Stimulated activated effector memory CD8-positive, alpha-beta T cell treated with anti-CD3 and anti-CD28 coated beads, Interleukin-12 subunit alpha, Interleukin-12 subunit beta, amount 100 ng/mL, for 72 hours (primary cell): ENCODE results near the gene CASZ1.

Experiments used
- ATAC-seq: fragments of 150-1000 bp; cut with Tn5 transposase; 2 replicates; pipeline ENCODE4 v1.10.0; 2021
- DNase-seq, 2 donors: peaks; one replicate each; pipeline ENCODE4 v3.0.0; 2021 to 2022; ENCODE audit warnings: low spot score in 2 of 2
- H3K27ac Mint-ChIP-seq: one replicate; pipeline ENCODE4 v1.8.0; 2022; ENCODE audit warnings: mild to moderate bottlenecking, mixed read lengths
- H3K36me3 Mint-ChIP-seq: one replicate; pipeline ENCODE4 v1.8.0; 2022; ENCODE audit warnings: mild to moderate bottlenecking, mixed read lengths
- H3K4me1 Mint-ChIP-seq: one replicate; pipeline ENCODE4 v1.8.0; 2022; ENCODE audit warnings: mixed read lengths
- H3K4me3 Mint-ChIP-seq: one replicate; pipeline ENCODE4 v1.8.0; 2022; ENCODE audit warnings: mild to moderate bottlenecking, mixed read lengths
- H3K9me3 Mint-ChIP-seq: one replicate; pipeline ENCODE4 v1.8.0; 2022; ENCODE audit warnings: mixed read lengths

The CASZ1 gene

GRCh38 chr1:10682108-10682445, 114.4 kb downstream of the CASZ1 start:
- no peaks in the 10 kb centered on the region for H3K9me3 Mint-ChIP-seq
- no peak for DNase-seq
- H3K4me3 Mint-ChIP-seq = no peak overlapping the region
- no peak for ATAC-seq
- peak overlapping the region; percentile 3 for H3K27ac Mint-ChIP-seq
- no peaks in the 10 kb centered on the region for H3K36me3 Mint-ChIP-seq
- peaks cover 59% of the 10 kb centered on the region for H3K4me1 Mint-ChIP-seq

GRCh38 chr1:10681296-10682107, 114.9 kb downstream of the CASZ1 start:
- ATAC-seq (no peak), DNase-seq (no peak)
- Mint-ChIP-seq H3K36me3 (peaks cover under 1% of the 10 kb centered on the region), H3K9me3 (no peaks in the 10 kb centered on the region), H3K4me1 (peaks cover 61% of the 10 kb centered on the region), H3K27ac (peak overlapping the region; percentile 3), H3K4me3 (no peak overlapping the region)

- ATAC-seq = no peak
Observed at GRCh38 chr1:10680487-10680886, 116.0 kb downstream of the CASZ1 start.

GRCh38 chr1:10679496-10680220, 116.8 kb downstream of the CASZ1 start:
- Mint-ChIP-seq H3K9me3 (no peaks in the 10 kb centered on the region), H3K27ac (no peak overlapping the region), H3K4me1 (peaks cover 67% of the 10 kb centered on the region), H3K4me3 (no peak overlapping the region), H3K36me3 (peaks cover 6% of the 10 kb centered on the region)
- ATAC-seq (no peak), DNase-seq (no peak)

More at GRCh38 chr1:10680487-10680886, 116.0 kb downstream of the CASZ1 start:
- Mint-ChIP-seq H3K4me3 (no peak overlapping the region), H3K27ac (no peak overlapping the region), H3K4me1 (peaks cover 67% of the 10 kb centered on the region), H3K9me3 (no peaks in the 10 kb centered on the region), H3K36me3 (peaks cover 6% of the 10 kb centered on the region)
- DNase-seq = no peak

- ATAC-seq = no peak
- no peaks in the 10 kb centered on the region for H3K9me3 Mint-ChIP-seq
- H3K36me3 Mint-ChIP-seq = peaks cover 6% of the 10 kb centered on the region
- H3K27ac Mint-ChIP-seq = peak overlapping the region; percentile 32
- H3K4me1 Mint-ChIP-seq = peaks cover 63% of the 10 kb centered on the region
- DNase-seq = no peak
- H3K4me3 Mint-ChIP-seq = no peak overlapping the region
Observed at GRCh38 chr1:10678852-10679251, 117.6 kb downstream of the CASZ1 start.

GRCh38 chr1:10678402-10678801, 118.0 kb downstream of the CASZ1 start:
- Mint-ChIP-seq H3K4me3 (no peak overlapping the region), H3K36me3 (peaks cover 6% of the 10 kb centered on the region), H3K27ac (no peak overlapping the region), H3K9me3 (no peaks in the 10 kb centered on the region), H3K4me1 (peaks cover 58% of the 10 kb centered on the region)
- ATAC-seq (no peak), DNase-seq (no peak)

- H3K4me3 Mint-ChIP-seq = no peak overlapping the region
- peaks cover 6% of the 10 kb centered on the region for H3K36me3 Mint-ChIP-seq
- no peak for DNase-seq
- no peaks in the 10 kb centered on the region for H3K9me3 Mint-ChIP-seq
- peak overlapping the region; percentile 80 for H3K27ac Mint-ChIP-seq
- peaks cover 51% of the 10 kb centered on the region for H3K4me1 Mint-ChIP-seq
- no peak for ATAC-seq
Observed at GRCh38 chr1:10677491-10678391, 118.7 kb downstream of the CASZ1 start.

DNA sequence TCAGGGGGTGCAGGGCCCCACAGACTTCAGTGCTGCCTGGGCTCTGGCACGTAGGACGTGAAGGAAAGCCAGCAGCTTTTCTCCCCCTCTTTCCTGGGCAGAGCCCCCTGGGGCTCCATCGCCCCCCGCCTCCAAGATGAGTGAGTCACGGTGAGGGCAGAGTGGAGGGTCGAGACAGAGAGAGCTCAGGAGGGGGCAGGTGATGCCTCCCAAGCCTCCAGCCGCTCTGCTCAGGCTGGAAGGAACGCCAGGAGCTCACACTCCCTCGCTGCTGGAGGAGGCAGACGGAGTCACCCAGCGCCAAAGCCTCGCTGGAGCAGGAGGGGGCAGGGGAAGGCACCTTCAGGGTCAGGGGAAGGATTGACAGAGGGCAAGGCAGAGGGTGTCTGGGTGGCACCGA, 119.5 kb downstream of the CASZ1 start:
- no peak overlapping the region for H3K4me3 Mint-ChIP-seq
- peaks cover 6% of the 10 kb centered on the region for H3K36me3 Mint-ChIP-seq
- peaks cover 44% of the 10 kb centered on the region for H3K4me1 Mint-ChIP-seq
- no peak for DNase-seq
- no peaks in the 10 kb centered on the region for H3K9me3 Mint-ChIP-seq
- ATAC-seq = no peak
- peak overlapping the region; percentile 80 for H3K27ac Mint-ChIP-seq

DNA sequence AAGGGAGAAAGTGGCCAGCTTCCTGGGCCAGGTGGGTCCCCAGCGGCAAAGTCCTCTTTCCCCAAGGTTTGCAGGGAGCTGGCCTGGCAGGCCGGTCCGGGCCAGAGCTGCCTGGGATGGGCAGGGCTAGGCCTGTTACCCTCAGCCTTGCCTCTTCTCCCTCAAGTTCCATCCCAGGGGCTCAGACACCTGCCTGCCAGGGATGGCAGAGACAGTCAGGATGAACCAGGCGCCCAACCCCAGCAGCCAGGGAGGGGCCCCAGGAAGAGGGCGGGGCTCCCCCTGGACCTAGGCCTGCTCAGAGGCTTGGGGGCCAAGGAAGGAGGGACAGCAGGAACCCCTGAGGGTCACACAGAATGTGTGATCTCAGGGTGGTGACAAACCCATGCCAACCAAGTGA, 120.6 kb downstream of the CASZ1 start:
- peaks cover 6% of the 10 kb centered on the region for H3K36me3 Mint-ChIP-seq
- H3K4me1 Mint-ChIP-seq = peaks cover 33% of the 10 kb centered on the region
- no peak for DNase-seq
- H3K4me3 Mint-ChIP-seq = no peak overlapping the region
- ATAC-seq = no peak
- no peaks in the 10 kb centered on the region for H3K9me3 Mint-ChIP-seq
- peak overlapping the region; percentile 80 for H3K27ac Mint-ChIP-seq

GRCh38 chr1:10674700-10675609, 121.5 kb downstream of the CASZ1 start:
- no peak overlapping the region for H3K27ac Mint-ChIP-seq
- H3K4me1 Mint-ChIP-seq = peaks cover 33% of the 10 kb centered on the region
- H3K4me3 Mint-ChIP-seq = no peak overlapping the region
- H3K36me3 Mint-ChIP-seq = peaks cover 6% of the 10 kb centered on the region
- no peak for ATAC-seq
- H3K9me3 Mint-ChIP-seq = no peaks in the 10 kb centered on the region
- DNase-seq = no peak

- DNase-seq = no peak
- Mint-ChIP-seq H3K27ac (no peak overlapping the region), H3K4me1 (peaks cover 27% of the 10 kb centered on the region), H3K9me3 (no peaks in the 10 kb centered on the region), H3K4me3 (no peak overlapping the region), H3K36me3 (peaks cover 6% of the 10 kb centered on the region)
- ATAC-seq = no peak
Observed at GRCh38 chr1:10674222-10674621, 122.2 kb downstream of the CASZ1 start.

- Mint-ChIP-seq H3K27ac (no peak overlapping the region), H3K4me3 (no peak overlapping the region), H3K9me3 (no peaks in the 10 kb centered on the region), H3K4me1 (peaks cover 21% of the 10 kb centered on the region), H3K36me3 (peaks cover 6% of the 10 kb centered on the region)
- no peak for DNase-seq
- ATAC-seq = no peak
Observed at GRCh38 chr1:10673109-10673711, 123.2 kb downstream of the CASZ1 start.

- no peaks in the 10 kb centered on the region for H3K9me3 Mint-ChIP-seq
- no peak overlapping the region for H3K4me3 Mint-ChIP-seq
- ATAC-seq (no peak), DNase-seq (no peak)
- H3K36me3 Mint-ChIP-seq = peaks cover 6% of the 10 kb centered on the region
- peaks cover 16% of the 10 kb centered on the region for H3K4me1 Mint-ChIP-seq
- no peak overlapping the region for H3K27ac Mint-ChIP-seq
Observed at GRCh38 chr1:10672343-10673050, 123.9 kb downstream of the CASZ1 start.
